Measurements from ENCODE around the gene HMG20B. TPM values are rescaled to one million over a fixed set of nuclear protein-coding genes. Genes with fewer than 3 reads are reported as not detected.
A peak's percentile ranks its signal among the peaks of the same experiment; 100 is the strongest.

HMG20B gene
- total RNA-seq, 1 experiment from 2014 or later, result 121 TPM

- ChIA-PET CTCF (interaction anchor here (1.4 kb wide), 1 partner anchor 141 kb away, joined by 3 read pairs; no protein-coding TSS in a partner anchor), POLR2A (no interaction called here)
- peak overlapping the region; percentile 98 for H3K4me3 Mint-ChIP-seq
- DNase-seq (ENCODE audit: low spot score), result no peak
- no peak for ATAC-seq
- H3K9me3 Mint-ChIP-seq, result no peaks in the 10 kb centered on the region
- H3K4me1 Mint-ChIP-seq, result peaks cover 5% of the 10 kb centered on the region
- H3K36me3 Mint-ChIP-seq, result peaks cover 5% of the 10 kb centered on the region
- no peak for TF ChIP-seq ZNF425 (CRISPR knock-in tag; conservative IDR thresholded peaks at IDR 0.05)
- no peak for TF ChIP-seq RORB (CRISPR knock-in tag; IDR thresholded peaks at IDR 0.05)
- TF ChIP-seq AFF4 (CRISPR knock-in tag; IDR thresholded peaks at IDR 0.05; ENCODE audit: borderline replicate concordance), result no peak
- no peak for TF ChIP-seq ZNF219 (CRISPR knock-in tag; IDR thresholded peaks at IDR 0.05; ENCODE audit: borderline replicate concordance)
- no peak for TF ChIP-seq GTF2I (CRISPR knock-in tag; conservative IDR thresholded peaks at IDR 0.05)
- no peak for TF ChIP-seq ATF6 (CRISPR knock-in tag; IDR thresholded peaks at IDR 0.05)
- TF ChIP-seq ZNF532 (CRISPR knock-in tag; IDR thresholded peaks at IDR 0.05; ENCODE audit: borderline replicate concordance), result no peak
- TF ChIP-seq ZSCAN18 (CRISPR knock-in tag; IDR thresholded peaks at IDR 0.05), result no peak
- no peak for TF ChIP-seq PRRX2 (CRISPR knock-in tag; IDR thresholded peaks at IDR 0.05)
- TF ChIP-seq NR2C2 (CRISPR knock-in tag; IDR thresholded peaks at IDR 0.05), result no peak
- no peak for TF ChIP-seq STAT6 (CRISPR knock-in tag; conservative IDR thresholded peaks at IDR 0.05; ENCODE audit: low read depth)
- no peak for TF ChIP-seq SMAD3 (CRISPR knock-in tag; IDR thresholded peaks at IDR 0.05; ENCODE audit: borderline replicate concordance)
- no peak for TF ChIP-seq CBFB (CRISPR knock-in tag; IDR thresholded peaks at IDR 0.05; ENCODE audit: low read depth)
- TF ChIP-seq ESRRA (CRISPR knock-in tag; IDR thresholded peaks at IDR 0.05; ENCODE audit: borderline replicate concordance), result no peak
- TF ChIP-seq ELF4 (CRISPR knock-in tag; IDR thresholded peaks at IDR 0.05; ENCODE audit: low read depth), result no peak
- no peak for TF ChIP-seq JUN (CRISPR knock-in tag; IDR thresholded peaks at IDR 0.05)
- TF ChIP-seq MAX (CRISPR knock-in tag; IDR thresholded peaks at IDR 0.05), result no peak
- no peaks in the 10 kb centered on the region for H3K27me3 Mint-ChIP-seq (ENCODE audit: low read depth)
- H3K27ac Mint-ChIP-seq, result peak overlapping the region; percentile 95
These were observed 53.3 kb downstream of the HMG20B start for GRCh38 chr19:3625996-3626472.

All from WTC11 (cell line).